Peyer's patch (tissue), 4 donors: ENCODE data around the gene SMYD2.

ENCODE experiments used
- POLR2A ChIP-seq, 2 donors: fragments of 450-650 bp; IDR thresholded peaks; one replicate each; pipeline ENCODE4 v1.5.1; 2017; ENCODE audit warnings: antibody characterized with exemption in 2 of 2, mild to moderate bottlenecking in 2 of 2, moderate library complexity in 2 of 2
- TF ChIP-seq, protein P1 (sequence below), 6 experiments: fragments of 450-650 bp in 4 of 6; fragments of 200-600 bp in 2 of 6; sonication (generic) in 1 of 6; IDR thresholded peaks; one replicate each; pipeline ENCODE4 v1.5.1; 2017 to 2019; ENCODE audit warnings: antibody characterized with exemption in 6 of 6, mild to moderate bottlenecking in 3 of 6, moderate library complexity in 1 of 6

DNA sequence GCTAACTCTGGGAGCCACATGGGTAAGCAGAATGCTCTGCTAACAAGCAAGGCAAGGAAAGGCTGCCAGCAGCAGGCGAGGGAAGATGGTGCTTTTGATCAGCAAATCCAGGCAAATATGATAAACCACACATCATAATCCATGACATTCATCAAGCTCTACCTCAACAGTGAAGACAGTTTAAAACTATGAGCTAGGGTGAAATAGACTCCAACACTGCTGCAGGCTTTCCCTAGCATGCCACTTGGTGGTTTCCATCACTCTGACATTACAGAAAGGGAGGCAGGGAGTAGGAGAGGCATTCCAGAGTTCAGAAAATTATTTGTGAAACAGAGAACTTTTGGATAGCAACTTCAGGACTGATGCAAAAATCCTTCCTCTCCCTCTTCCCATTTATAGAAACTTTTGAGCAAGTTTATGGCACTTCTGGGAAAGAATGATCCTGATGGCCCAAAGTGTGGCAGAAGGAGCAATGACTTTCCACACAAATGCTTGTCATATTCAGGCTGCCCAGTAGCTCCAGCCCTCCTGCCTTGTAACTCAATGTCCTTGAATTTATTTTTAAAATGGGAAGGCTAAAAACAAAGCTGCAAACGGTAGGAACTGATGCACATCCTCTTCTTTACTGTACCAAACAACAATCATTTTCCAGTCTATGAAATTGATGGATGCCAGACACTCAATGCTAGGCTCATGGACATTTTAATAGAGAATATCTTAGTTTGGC, 70.8 kb downstream of the SMYD2 start:
- no peak for TF ChIP-seq POLR2A (IDR thresholded peaks at IDR 0.05)
- TF ChIP-seq, protein P1, sequence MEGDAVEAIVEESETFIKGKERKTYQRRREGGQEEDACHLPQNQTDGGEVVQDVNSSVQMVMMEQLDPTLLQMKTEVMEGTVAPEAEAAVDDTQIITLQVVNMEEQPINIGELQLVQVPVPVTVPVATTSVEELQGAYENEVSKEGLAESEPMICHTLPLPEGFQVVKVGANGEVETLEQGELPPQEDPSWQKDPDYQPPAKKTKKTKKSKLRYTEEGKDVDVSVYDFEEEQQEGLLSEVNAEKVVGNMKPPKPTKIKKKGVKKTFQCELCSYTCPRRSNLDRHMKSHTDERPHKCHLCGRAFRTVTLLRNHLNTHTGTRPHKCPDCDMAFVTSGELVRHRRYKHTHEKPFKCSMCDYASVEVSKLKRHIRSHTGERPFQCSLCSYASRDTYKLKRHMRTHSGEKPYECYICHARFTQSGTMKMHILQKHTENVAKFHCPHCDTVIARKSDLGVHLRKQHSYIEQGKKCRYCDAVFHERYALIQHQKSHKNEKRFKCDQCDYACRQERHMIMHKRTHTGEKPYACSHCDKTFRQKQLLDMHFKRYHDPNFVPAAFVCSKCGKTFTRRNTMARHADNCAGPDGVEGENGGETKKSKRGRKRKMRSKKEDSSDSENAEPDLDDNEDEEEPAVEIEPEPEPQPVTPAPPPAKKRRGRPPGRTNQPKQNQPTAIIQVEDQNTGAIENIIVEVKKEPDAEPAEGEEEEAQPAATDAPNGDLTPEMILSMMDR (IDR thresholded peaks at IDR 0.05) = no peak
